ENCODE data around the gene DNM3. TPM values are rescaled to one million over a fixed set of nuclear protein-coding genes. Genes with fewer than 3 reads are reported as not detected.

The DNM3 gene
- total RNA-seq, 1 donor from 2014 or later = 8.2 TPM

GRCh38 chr1:172145231-172145651 is 303.9 kb downstream of the DNM3 start:
- peak; percentile 13 for DNase-seq

GRCh38 chr1:172145656-172146055 is 304.4 kb downstream of the DNM3 start:
- DNase-seq = no peak

GRCh38 chr1:172146141-172146850 is 305.0 kb downstream of the DNM3 start:
- no peak for DNase-seq

GRCh38 chr1:172147541-172147940 is 306.2 kb downstream of the DNM3 start:
- no peak for DNase-seq

GRCh38 chr1:172148213-172148612 is 306.9 kb downstream of the DNM3 start:
- DNase-seq = no peak

- DNase-seq = no peak
These were observed 307.4 kb downstream of the DNM3 start for GRCh38 chr1:172148707-172149106.

- DNase-seq = no peak
These were observed 308.0 kb downstream of the DNM3 start for GRCh38 chr1:172149346-172149745.

GRCh38 chr1:172154551-172154950 is 313.3 kb downstream of the DNM3 start:
- DNase-seq = peak; percentile 66

- DNase-seq = no peak
These were observed 314.5 kb downstream of the DNM3 start for GRCh38 chr1:172155766-172156165.

GRCh38 chr1:172162236-172162635 is 320.9 kb downstream of the DNM3 start:
- DNase-seq = no peak

- DNase-seq = no peak
These were observed 322.4 kb downstream of the DNM3 start for GRCh38 chr1:172163498-172164215.

GRCh38 chr1:172165403-172165802 is 324.1 kb downstream of the DNM3 start:
- DNase-seq = no peak

GRCh38 chr1:172167796-172168596 is 326.7 kb downstream of the DNM3 start:
- DNase-seq = peak; percentile 42

- no peak for DNase-seq
These were observed 327.2 kb downstream of the DNM3 start for GRCh38 chr1:172168597-172168872.

- DNase-seq = no peak
These were observed 328.5 kb downstream of the DNM3 start for GRCh38 chr1:172169836-172170235.

GRCh38 chr1:172172352-172172831 is 331.1 kb downstream of the DNM3 start:
- DNase-seq = no peak

- no peak for DNase-seq
These were observed 334.9 kb downstream of the DNM3 start for GRCh38 chr1:172176206-172176605.

GRCh38 chr1:172177849-172178248 is 336.6 kb downstream of the DNM3 start:
- DNase-seq = no peak

GRCh38 chr1:172178886-172179285 is 337.6 kb downstream of the DNM3 start:
- DNase-seq = no peak

GRCh38 chr1:172179918-172180317 is 338.6 kb downstream of the DNM3 start:
- no peak for DNase-seq

- DNase-seq = peak; percentile 53
These were observed 339.4 kb downstream of the DNM3 start for GRCh38 chr1:172180501-172181285.

GRCh38 chr1:172184506-172185191 is 343.4 kb downstream of the DNM3 start:
- DNase-seq = no peak

Data from dermis blood vessel endothelial cell (primary cell).